GM10248 (cell line): ENCODE results near the gene LRRC25.

ENCODE experiments used
- CTCF ChIA-PET: fragments of 300-600 bp; sonication (Branson Sonifier 250); formaldehyde crosslinking; extraction: SDS; loops from one replicate; lab custom pipeline; 2021; ENCODE audit warnings: antibody characterized with exemption; lab: Yijun Ruan, JAX
- POLR2A ChIA-PET: fragments of 350-650 bp; sonication (Branson Sonifier 250); formaldehyde crosslinking; extraction: SDS; loops from one replicate; lab custom pipeline; 2020; ENCODE audit warnings: antibody characterized with exemption; lab: Yijun Ruan, JAX
- DNase-seq: peaks from one replicate; pipeline ENCODE4 v3.0.0; 2012; ENCODE audit errors: extremely low spot score
- CTCF ChIP-seq: IDR thresholded peaks from 2 replicates; pipeline ENCODE4 v1.5.1; 2012; ENCODE audit warnings: mild to moderate bottlenecking, low read depth; ENCODE audit errors: extremely low read depth, missing control alignments, control extremely low read depth

The LRRC25 gene

GRCh38 chr19:18436671-18437490, 39.5 kb upstream of the LRRC25 start:
- ChIA-PET CTCF (interaction anchor here (1.4 to 1.6 kb wide), 2 partner anchors 11 to 14 kb away, joined by 4 to 5 read pairs; no protein-coding TSS in a partner anchor), POLR2A (interaction anchor here (0.7 kb wide), 1 partner anchor 22 kb away, joined by 3 read pairs; no protein-coding TSS in a partner anchor)
- TF ChIP-seq CTCF: no peak

GRCh38 chr19:18435842-18436670, 38.6 kb upstream of the LRRC25 start:
- no peak for DNase-seq
- no peak for TF ChIP-seq CTCF
- ChIA-PET CTCF (interaction anchor here (1.0 to 1.6 kb wide), 3 partner anchors 10 to 15 kb away, joined by 4 to 5 read pairs (median 5); no protein-coding TSS in a partner anchor), POLR2A (no interaction called here)

More at GRCh38 chr19:18436671-18437490, 39.5 kb upstream of the LRRC25 start:
- DNase-seq: peak; percentile 93

- no peak for TF ChIP-seq CTCF
- POLR2A ChIA-PET: no interaction called here
- CTCF ChIA-PET: interaction anchor here (0.7 to 1.0 kb wide), 3 partner anchors 13 to 16 kb away, joined by 3 to 5 read pairs (median 4); partner anchors contain the start of gene SSBP4
- no peak for DNase-seq
These were observed 37.9 kb upstream of the LRRC25 start for GRCh38 chr19:18435178-18435841.

- TF ChIP-seq CTCF: no peak
- DNase-seq: no peak
- ChIA-PET CTCF (interaction anchor here (0.7 to 1.0 kb wide), 4 partner anchors 12 to 112 kb away, joined by 3 to 4 read pairs (median 3); partner anchors contain the start of genes LSM4 and SSBP4), POLR2A (no interaction called here)
These were observed 37.2 kb upstream of the LRRC25 start for GRCh38 chr19:18434411-18435175.

GRCh38 chr19:18433735-18434398, 36.4 kb upstream of the LRRC25 start:
- CTCF ChIA-PET: interaction anchor here (0.9 to 1.0 kb wide), 3 partner anchors 15 to 111 kb away, joined by 3 to 4 read pairs (median 3); partner anchors contain the start of genes LSM4 and SSBP4
- TF ChIP-seq CTCF: no peak
- DNase-seq: no peak
- POLR2A ChIA-PET: no interaction called here
